Natural killer cell (primary cell): ENCODE measurements around the gene CLN3. TPM values are rescaled to one million over a fixed set of nuclear protein-coding genes. Genes with fewer than 3 reads are reported as not detected.

Experiments
- ATAC-seq, 3 donors: fragments of 150-1000 bp in 2 of 3; fragments of 200-7000 bp in 1 of 3; cut with Tn5 transposase; 1 replicate in 1 of 3; 2 replicates in 2 of 3; pipeline ENCODE4 v1.10.0; 2021; ENCODE audit warnings: mild to moderate bottlenecking in 2 of 3, moderate library complexity in 2 of 3
- DNase-seq, 2 donors: peaks; one replicate each; pipeline versions ENCODE4 v3.0.0 to v3.0.0-alpha.2; 2013 to 2021; ENCODE audit warnings: mixed read lengths in 1 of 2
- H3K27ac ChIP-seq: one replicate; pipeline ENCODE4 v1.5.1; 2013; ENCODE audit warnings: mild to moderate bottlenecking, low read length
- H3K27me3 ChIP-seq: one replicate; pipeline ENCODE4 v1.6.1; 2013; ENCODE audit warnings: low read length; ENCODE audit not compliant: control insufficient read depth, insufficient read depth
- H3K36me3 ChIP-seq: one replicate; pipeline ENCODE4 v1.6.1; 2013; ENCODE audit warnings: low read length; ENCODE audit not compliant: control insufficient read depth, insufficient read depth
- H3K4me1 ChIP-seq: one replicate; pipeline ENCODE4 v1.6.1; 2013; ENCODE audit warnings: low read length; ENCODE audit not compliant: control insufficient read depth, insufficient read depth
- H3K4me3 ChIP-seq: one replicate; pipeline ENCODE4 v1.5.1; 2013; ENCODE audit warnings: low read length
- H3K9me3 ChIP-seq: one replicate; pipeline ENCODE4 v1.6.1; 2013; ENCODE audit warnings: low read length; ENCODE audit not compliant: control insufficient read depth, insufficient read depth
- H3K27ac Mint-ChIP-seq, 2 donors: one replicate each; pipeline ENCODE4 v1.8.0; 2022; ENCODE audit warnings: mild to moderate bottlenecking in 2 of 2, mixed read lengths in 2 of 2, moderate library complexity in 1 of 2
- H3K27me3 Mint-ChIP-seq, 2 donors: one replicate each; pipeline ENCODE4 v1.8.0; 2022; ENCODE audit warnings: low read depth in 2 of 2, mixed read lengths in 2 of 2
- H3K36me3 Mint-ChIP-seq: one replicate; pipeline ENCODE4 v1.8.0; 2022; ENCODE audit warnings: mixed read lengths
- H3K4me1 Mint-ChIP-seq, 2 donors: one replicate each; pipeline ENCODE4 v1.8.0; 2022; ENCODE audit warnings: mixed read lengths in 2 of 2
- H3K4me3 Mint-ChIP-seq: one replicate; pipeline ENCODE4 v1.8.0; 2022; ENCODE audit warnings: mild to moderate bottlenecking, moderate library complexity, mixed read lengths
- H3K9me3 Mint-ChIP-seq, 2 donors: one replicate each; pipeline ENCODE4 v1.8.0; 2022; ENCODE audit warnings: mixed read lengths in 2 of 2
- WGBS: methylation state at CpG from one replicate; pipeline ENCODE4 v1.1.7; 2013; ENCODE audit warnings: missing lambda C conversion rate; ENCODE audit not compliant: insufficient coverage; 5-methylcytosine and 5-hydroxymethylcytosine counted together
- intact Hi-C: fragments of 100-400 bp; cut with micrococcal nuclease; formaldehyde crosslinking; loops from one replicate; pipeline ENCODE4 v1.14.2; 2022
- total RNA-seq, 4 donors: library from RNA; stranded (reverse); fragments of 120-200 nt in 1 of 4; gene quantifications; one replicate each; pipeline versions ENCODE4 v1.2.3 to v1.2.4, GENCODE V29; 2013 to 2022
- TF ChIP-seq, protein P1 (sequence below): fragments of 200-600 bp; IDR thresholded peaks from one replicate; pipeline ENCODE4 v1.8.0; 2022; ENCODE audit warnings: antibody characterized with exemption

The CLN3 gene
- total RNA-seq, 3 donors from 2014 or later (not counting 1 experiment from before 2014, with no cell fraction given), result 71.1 to 85.3 (median 84.7) TPM

DNA sequence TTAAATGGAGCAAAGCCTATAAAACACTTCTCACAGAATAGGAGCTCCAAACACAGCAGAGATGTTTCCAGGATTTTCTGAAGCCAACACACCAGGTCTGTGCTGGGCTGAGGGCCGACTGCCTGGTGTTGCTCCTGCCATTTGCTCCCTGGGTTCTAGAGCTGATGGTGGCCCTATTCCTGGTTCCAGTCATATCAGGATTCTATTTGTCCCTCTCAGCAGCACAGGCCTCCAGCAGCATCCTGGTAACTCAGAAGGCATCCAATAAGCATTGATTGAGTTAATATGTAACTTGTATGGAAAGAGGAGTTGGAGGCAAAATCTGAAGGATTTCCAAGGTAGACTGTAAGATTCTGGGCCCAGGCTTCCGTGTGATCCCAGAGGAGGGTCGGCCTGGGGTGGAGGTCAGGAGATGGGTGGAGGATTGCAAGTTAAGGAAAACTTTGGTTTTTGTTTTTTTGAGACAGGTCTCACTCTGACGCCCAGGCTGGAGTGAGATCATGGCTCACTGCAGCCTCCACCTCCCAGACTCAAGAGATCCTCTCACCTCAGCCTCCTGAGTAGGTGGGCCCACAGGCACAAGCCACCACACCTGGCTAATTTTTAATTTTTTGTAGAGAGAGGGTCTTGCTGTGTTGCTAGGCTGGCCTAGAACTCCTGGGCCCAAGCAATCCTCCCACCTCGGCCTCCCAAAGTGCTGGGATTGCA lies 41.2 kb upstream of the CLN3 start:
- no peak for DNase-seq
- H3K27ac Mint-ChIP-seq, result peak overlapping the region in 1 of 2 donors; percentile 45
- Histone ChIP-seq H3K4me3 (no peak overlapping the region), H3K36me3 (no peaks in the 10 kb centered on the region), H3K9me3 (no peaks in the 10 kb centered on the region), H3K4me1 (peaks cover 15% of the 10 kb centered on the region), H3K27me3 (no peaks in the 10 kb centered on the region), H3K27ac (no peak overlapping the region)
- no peaks in the 10 kb centered on the region for H3K27me3 Mint-ChIP-seq
- no peak overlapping the region for H3K4me3 Mint-ChIP-seq
- ATAC-seq, result no peak
- intact Hi-C loops, result no loop called here
- H3K36me3 Mint-ChIP-seq, result no peaks in the 10 kb centered on the region
- peaks cover 17% of the 10 kb centered on the region in 2 donors for H3K4me1 Mint-ChIP-seq
- 89% methylated on average over 5 of the region's 5 CpGs for WGBS
- TF ChIP-seq, protein P1, sequence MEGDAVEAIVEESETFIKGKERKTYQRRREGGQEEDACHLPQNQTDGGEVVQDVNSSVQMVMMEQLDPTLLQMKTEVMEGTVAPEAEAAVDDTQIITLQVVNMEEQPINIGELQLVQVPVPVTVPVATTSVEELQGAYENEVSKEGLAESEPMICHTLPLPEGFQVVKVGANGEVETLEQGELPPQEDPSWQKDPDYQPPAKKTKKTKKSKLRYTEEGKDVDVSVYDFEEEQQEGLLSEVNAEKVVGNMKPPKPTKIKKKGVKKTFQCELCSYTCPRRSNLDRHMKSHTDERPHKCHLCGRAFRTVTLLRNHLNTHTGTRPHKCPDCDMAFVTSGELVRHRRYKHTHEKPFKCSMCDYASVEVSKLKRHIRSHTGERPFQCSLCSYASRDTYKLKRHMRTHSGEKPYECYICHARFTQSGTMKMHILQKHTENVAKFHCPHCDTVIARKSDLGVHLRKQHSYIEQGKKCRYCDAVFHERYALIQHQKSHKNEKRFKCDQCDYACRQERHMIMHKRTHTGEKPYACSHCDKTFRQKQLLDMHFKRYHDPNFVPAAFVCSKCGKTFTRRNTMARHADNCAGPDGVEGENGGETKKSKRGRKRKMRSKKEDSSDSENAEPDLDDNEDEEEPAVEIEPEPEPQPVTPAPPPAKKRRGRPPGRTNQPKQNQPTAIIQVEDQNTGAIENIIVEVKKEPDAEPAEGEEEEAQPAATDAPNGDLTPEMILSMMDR, result no peak
- H3K9me3 Mint-ChIP-seq, result no peaks in the 10 kb centered on the region

DNA sequence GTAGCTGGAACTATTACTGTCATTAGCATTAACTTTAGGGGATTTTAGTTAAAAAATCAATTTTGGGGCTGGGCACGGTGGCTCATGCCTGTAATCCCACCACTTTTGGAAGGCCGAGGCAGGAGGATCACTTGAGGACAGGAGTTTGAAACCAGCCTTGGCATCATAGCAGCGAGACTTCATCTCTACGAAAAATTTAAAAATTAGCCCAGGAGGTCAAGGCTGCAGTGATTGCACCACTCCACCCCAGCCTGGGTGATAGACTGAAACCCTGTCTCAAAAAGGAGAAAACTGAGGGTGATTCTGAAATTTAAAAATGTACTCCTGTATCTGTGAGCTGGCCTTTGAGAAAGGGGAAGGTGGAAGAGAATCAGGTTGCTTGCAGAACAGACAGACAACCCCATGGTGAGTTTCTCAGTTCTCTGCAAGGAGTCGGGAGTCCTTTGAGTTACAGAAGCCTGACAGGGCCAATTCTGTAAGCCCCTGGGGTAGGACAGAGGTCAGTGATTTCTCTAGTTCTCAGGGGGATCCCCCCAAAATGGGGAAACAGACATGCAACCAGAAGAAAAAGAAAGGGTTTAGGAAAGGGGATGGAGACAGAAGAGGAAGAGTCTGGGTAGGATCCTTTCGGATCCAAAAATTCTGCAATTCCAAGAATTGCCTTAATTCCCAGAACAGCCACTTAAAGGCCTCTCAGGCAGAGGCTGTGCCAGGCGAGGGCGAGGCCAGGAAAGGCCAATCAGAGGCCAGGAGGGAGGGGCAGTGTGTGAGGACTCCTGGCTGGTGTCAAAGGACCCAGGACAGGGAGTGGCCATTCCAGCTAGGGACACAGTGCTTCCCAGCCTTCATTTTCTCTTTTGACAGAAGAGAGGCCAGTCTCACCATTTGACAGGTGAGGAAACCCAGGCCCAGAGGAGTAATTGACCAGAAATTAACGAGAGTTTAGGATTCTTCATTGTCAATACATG lies 40.2 kb upstream of the CLN3 start:
- Histone ChIP-seq H3K27me3 (no peaks in the 10 kb centered on the region), H3K9me3 (no peaks in the 10 kb centered on the region), H3K4me3 (no peak overlapping the region), H3K36me3 (no peaks in the 10 kb centered on the region), H3K4me1 (peaks cover 15% of the 10 kb centered on the region), H3K27ac (no peak overlapping the region)
- WGBS, result 87% methylated on average over 9 of the region's 9 CpGs
- intact Hi-C loops, result no loop called here
- H3K36me3 Mint-ChIP-seq, result no peaks in the 10 kb centered on the region
- no peaks in the 10 kb centered on the region for H3K9me3 Mint-ChIP-seq
- ATAC-seq, result no peak
- no peak overlapping the region for H3K27ac Mint-ChIP-seq
- DNase-seq, result no peak
- no peak overlapping the region for H3K4me3 Mint-ChIP-seq
- TF ChIP-seq, protein P1, result no peak
- H3K4me1 Mint-ChIP-seq, result peaks cover 17% of the 10 kb centered on the region in 2 donors
- H3K27me3 Mint-ChIP-seq, result no peaks in the 10 kb centered on the region

- no peak for ATAC-seq
- no peak for DNase-seq
- no peaks in the 10 kb centered on the region for H3K27me3 ChIP-seq
- no peak overlapping the region for H3K27ac ChIP-seq
- TF ChIP-seq, protein P1, result no peak
- intact Hi-C loops, result no loop called here
- H3K4me1 ChIP-seq, result peaks cover 2% of the 10 kb centered on the region
- no peak overlapping the region for H3K4me3 ChIP-seq
- Mint-ChIP-seq H3K4me3 (no peak overlapping the region), H3K9me3 (no peaks in the 10 kb centered on the region), H3K27ac (no peak overlapping the region), H3K36me3 (no peaks in the 10 kb centered on the region), H3K27me3 (no peaks in the 10 kb centered on the region), H3K4me1 (peaks cover under 1% of the 10 kb centered on the region in 2 donors)
- no peaks in the 10 kb centered on the region for H3K9me3 ChIP-seq
- no peaks in the 10 kb centered on the region for H3K36me3 ChIP-seq
Measured at GRCh38 chr16:28529124-28529523, 37.2 kb upstream of the CLN3 start.
